ENCODE measurements around the gene SLC7A10.

The SLC7A10 gene

GRCh38 chr19:33260628-33261418 lies 35.2 kb upstream of the SLC7A10 start:
- no peaks in the 10 kb centered on the region for H3K36me3 ChIP-seq (replicated peaks; ENCODE audit: insufficient read depth, low read length)

GRCh38 chr19:33259539-33259938 lies 33.9 kb upstream of the SLC7A10 start:
- H3K27me3 ChIP-seq (replicated peaks; ENCODE audit: insufficient read depth, low read length): peaks cover 53% of the 10 kb centered on the region
- no peak overlapping the region for H3K9ac ChIP-seq (ENCODE audit: low read length)
- DNase-seq: no peak
- H3F3A ChIP-seq (ENCODE audit: insufficient read depth, low read length): no peaks in the 10 kb centered on the region
- no peaks in the 10 kb centered on the region for H3K9me2 ChIP-seq (replicated peaks; ENCODE audit: insufficient read depth, low read length)
- H3K4me2 ChIP-seq (ENCODE audit: low read depth, low read length): no peak overlapping the region
- no peak overlapping the region for H2AFZ ChIP-seq (ENCODE audit: low read length)
- no peaks in the 10 kb centered on the region for H3K9me3 ChIP-seq (replicated peaks; ENCODE audit: insufficient read depth, low read length)
- H3K36me3 ChIP-seq (replicated peaks; ENCODE audit: insufficient read depth, low read length): no peaks in the 10 kb centered on the region
- H3K4me1 ChIP-seq (ENCODE audit: low read length): no peaks in the 10 kb centered on the region
- TF ChIP-seq EZH2phosphoT487 (IDR thresholded peaks at IDR 0.05; ENCODE audit: low read length) (no peak), EZH2 (optimal IDR thresholded peaks at IDR 0.05; ENCODE audit: low read depth, low read length) (no peak), CTCF (IDR thresholded peaks at IDR 0.05; ENCODE audit: low read length) (no peak)
- H3K27ac ChIP-seq (ENCODE audit: low read length): no peak overlapping the region
- H3K4me3 ChIP-seq (ENCODE audit: low read length): no peak overlapping the region
- no peaks in the 10 kb centered on the region for H4K20me1 ChIP-seq (ENCODE audit: insufficient read depth, low read length)
- no peaks in the 10 kb centered on the region for H3K79me2 ChIP-seq (ENCODE audit: low read length)

More at GRCh38 chr19:33260628-33261418, 35.2 kb upstream of the SLC7A10 start:
- H3K9ac ChIP-seq (ENCODE audit: low read length): no peak overlapping the region
- H3K79me2 ChIP-seq (ENCODE audit: low read length): no peaks in the 10 kb centered on the region
- H3K27ac ChIP-seq (ENCODE audit: low read length): no peak overlapping the region
- H3K9me2 ChIP-seq (replicated peaks; ENCODE audit: insufficient read depth, low read length): no peaks in the 10 kb centered on the region
- peaks cover 58% of the 10 kb centered on the region for H3K27me3 ChIP-seq (replicated peaks; ENCODE audit: insufficient read depth, low read length)
- H4K20me1 ChIP-seq (ENCODE audit: insufficient read depth, low read length): no peaks in the 10 kb centered on the region
- DNase-seq: no peak
- no peak overlapping the region for H3K4me2 ChIP-seq (ENCODE audit: low read depth, low read length)
- H2AFZ ChIP-seq (ENCODE audit: low read length): no peak overlapping the region
- H3F3A ChIP-seq (ENCODE audit: insufficient read depth, low read length): no peaks in the 10 kb centered on the region
- no peaks in the 10 kb centered on the region for H3K9me3 ChIP-seq (replicated peaks; ENCODE audit: insufficient read depth, low read length)
- no peaks in the 10 kb centered on the region for H3K4me1 ChIP-seq (ENCODE audit: low read length)
- TF ChIP-seq EZH2 (optimal IDR thresholded peaks at IDR 0.05; ENCODE audit: low read depth, low read length) (no peak), EZH2phosphoT487 (IDR thresholded peaks at IDR 0.05; ENCODE audit: low read length) (no peak), CTCF (IDR thresholded peaks at IDR 0.05; ENCODE audit: low read length) (no peak)
- H3K4me3 ChIP-seq (ENCODE audit: low read length): no peak overlapping the region

- Histone ChIP-seq H3K9me3 (replicated peaks; ENCODE audit: insufficient read depth, low read length) (no peaks in the 10 kb centered on the region), H3K4me2 (ENCODE audit: low read depth, low read length) (no peak overlapping the region), H3K27me3 (replicated peaks; ENCODE audit: insufficient read depth, low read length) (peaks cover 53% of the 10 kb centered on the region), H4K20me1 (ENCODE audit: insufficient read depth, low read length) (no peaks in the 10 kb centered on the region), H3K36me3 (replicated peaks; ENCODE audit: insufficient read depth, low read length) (no peaks in the 10 kb centered on the region), H3K9ac (ENCODE audit: low read length) (no peak overlapping the region), H3K27ac (ENCODE audit: low read length) (no peak overlapping the region), H2AFZ (ENCODE audit: low read length) (no peak overlapping the region), H3F3A (ENCODE audit: insufficient read depth, low read length) (no peaks in the 10 kb centered on the region), H3K4me3 (ENCODE audit: low read length) (no peak overlapping the region), H3K9me2 (replicated peaks; ENCODE audit: insufficient read depth, low read length) (no peaks in the 10 kb centered on the region), H3K79me2 (ENCODE audit: low read length) (no peaks in the 10 kb centered on the region), H3K4me1 (ENCODE audit: low read length) (no peaks in the 10 kb centered on the region)
- DNase-seq: no peak
- TF ChIP-seq CTCF (IDR thresholded peaks at IDR 0.05; ENCODE audit: low read length) (no peak), EZH2phosphoT487 (IDR thresholded peaks at IDR 0.05; ENCODE audit: low read length) (no peak)
These were observed 32.2 kb upstream of the SLC7A10 start for GRCh38 chr19:33257828-33258227.

All from MM.1S (cell line).